ENCODE results near the gene STAC3. TPM values are rescaled to one million over a fixed set of nuclear protein-coding genes. Genes with fewer than 3 reads are reported as not detected.
"Not testable (repeated sequence)": the region's sequence is repeated elsewhere in the genome, so short reads cannot be mapped to it uniquely, and the experiment has no call there.

The STAC3 gene
- total RNA-seq, 1 donor from 2014 or later: 1.3 TPM

DNA sequence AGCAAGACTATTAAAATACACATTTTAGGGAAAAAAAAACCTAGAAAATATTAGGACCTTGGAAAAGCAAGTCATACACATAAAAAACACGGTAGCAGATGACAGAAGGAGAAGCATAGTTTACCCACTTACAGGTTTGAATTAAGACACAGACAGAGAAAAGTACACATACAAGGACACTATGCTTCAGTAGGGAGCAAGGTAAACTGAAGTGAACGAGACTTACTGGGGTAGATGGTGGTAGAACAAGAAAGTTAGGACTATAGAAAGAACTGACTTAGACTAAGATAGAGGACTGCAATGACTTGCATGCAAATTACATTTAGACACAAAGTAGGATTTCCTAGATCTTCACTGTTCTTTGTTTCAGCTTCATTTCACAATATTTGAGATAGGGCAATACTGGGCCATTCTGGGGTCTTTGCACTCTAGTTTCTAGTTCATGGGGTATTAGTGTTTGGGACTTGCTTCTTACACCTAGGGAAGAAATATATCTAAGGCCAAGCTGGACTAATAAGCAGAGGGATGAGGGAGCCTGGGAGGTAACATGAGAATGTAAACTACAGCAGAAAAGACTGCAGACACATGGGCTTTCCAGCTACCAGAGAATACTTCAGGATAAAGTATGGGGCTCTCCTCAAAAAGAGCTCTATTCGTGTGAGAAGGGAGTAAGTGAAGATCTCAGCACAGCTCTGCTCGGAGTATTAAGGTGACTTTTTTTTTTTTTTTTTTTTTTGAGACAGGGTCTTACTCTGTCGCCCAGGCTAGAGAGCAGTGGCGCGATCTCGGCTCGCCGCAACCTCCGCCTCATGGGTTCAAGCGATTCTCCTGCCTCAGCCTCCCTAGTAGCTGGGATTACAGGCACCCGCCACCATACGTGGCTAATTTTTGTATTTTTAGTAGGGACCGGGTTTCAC is 27.7 kb upstream of the STAC3 start:
- H3K4me3 Mint-ChIP-seq (ENCODE audit: unreplicated experiment): no peak overlapping the region
- H3K27ac Mint-ChIP-seq (ENCODE audit: unreplicated experiment): peak overlapping the region; percentile 54
- H3K4me1 Mint-ChIP-seq (ENCODE audit: low read depth): peaks cover 18% of the 10 kb centered on the region
- peaks cover 19% of the 10 kb centered on the region for H3K36me3 Mint-ChIP-seq (ENCODE audit: low read depth)
- no peak for DNase-seq (ENCODE audit: low spot score)
- H3K27me3 Mint-ChIP-seq (ENCODE audit: low read depth): no peaks in the 10 kb centered on the region
- H3K9me3 Mint-ChIP-seq (ENCODE audit: low read depth): no peaks in the 10 kb centered on the region
- TF ChIP-seq, protein P1, sequence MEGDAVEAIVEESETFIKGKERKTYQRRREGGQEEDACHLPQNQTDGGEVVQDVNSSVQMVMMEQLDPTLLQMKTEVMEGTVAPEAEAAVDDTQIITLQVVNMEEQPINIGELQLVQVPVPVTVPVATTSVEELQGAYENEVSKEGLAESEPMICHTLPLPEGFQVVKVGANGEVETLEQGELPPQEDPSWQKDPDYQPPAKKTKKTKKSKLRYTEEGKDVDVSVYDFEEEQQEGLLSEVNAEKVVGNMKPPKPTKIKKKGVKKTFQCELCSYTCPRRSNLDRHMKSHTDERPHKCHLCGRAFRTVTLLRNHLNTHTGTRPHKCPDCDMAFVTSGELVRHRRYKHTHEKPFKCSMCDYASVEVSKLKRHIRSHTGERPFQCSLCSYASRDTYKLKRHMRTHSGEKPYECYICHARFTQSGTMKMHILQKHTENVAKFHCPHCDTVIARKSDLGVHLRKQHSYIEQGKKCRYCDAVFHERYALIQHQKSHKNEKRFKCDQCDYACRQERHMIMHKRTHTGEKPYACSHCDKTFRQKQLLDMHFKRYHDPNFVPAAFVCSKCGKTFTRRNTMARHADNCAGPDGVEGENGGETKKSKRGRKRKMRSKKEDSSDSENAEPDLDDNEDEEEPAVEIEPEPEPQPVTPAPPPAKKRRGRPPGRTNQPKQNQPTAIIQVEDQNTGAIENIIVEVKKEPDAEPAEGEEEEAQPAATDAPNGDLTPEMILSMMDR (IDR thresholded peaks at IDR 0.05): no peak

- Mint-ChIP-seq H3K9me3 (ENCODE audit: low read depth) (no peaks in the 10 kb centered on the region), H3K27ac (ENCODE audit: unreplicated experiment) (peak overlapping the region; percentile 27), H3K27me3 (ENCODE audit: low read depth) (no peaks in the 10 kb centered on the region), H3K4me3 (ENCODE audit: unreplicated experiment) (no peak overlapping the region), H3K4me1 (ENCODE audit: low read depth) (peaks cover 34% of the 10 kb centered on the region), H3K36me3 (ENCODE audit: low read depth) (peaks cover 17% of the 10 kb centered on the region)
- TF ChIP-seq, protein P1 (IDR thresholded peaks at IDR 0.05): peak; percentile 76
- DNase-seq (ENCODE audit: low spot score): no peak
Measured at GRCh38 chr12:57276935-57277563, 26.1 kb upstream of the STAC3 start.

- H3K9me3 Mint-ChIP-seq (ENCODE audit: low read depth); H3K27ac Mint-ChIP-seq (ENCODE audit: unreplicated experiment); H3K4me3 Mint-ChIP-seq (ENCODE audit: unreplicated experiment); H3K27me3 Mint-ChIP-seq (ENCODE audit: low read depth); DNase-seq (ENCODE audit: low spot score): not testable (repeated sequence)
- H3K4me1 Mint-ChIP-seq (ENCODE audit: low read depth): peaks cover 33% of the 10 kb centered on the region
- H3K36me3 Mint-ChIP-seq (ENCODE audit: low read depth): peaks cover 15% of the 10 kb centered on the region
Measured at GRCh38 chr12:57276233-57276632, 25.2 kb upstream of the STAC3 start.

DNA sequence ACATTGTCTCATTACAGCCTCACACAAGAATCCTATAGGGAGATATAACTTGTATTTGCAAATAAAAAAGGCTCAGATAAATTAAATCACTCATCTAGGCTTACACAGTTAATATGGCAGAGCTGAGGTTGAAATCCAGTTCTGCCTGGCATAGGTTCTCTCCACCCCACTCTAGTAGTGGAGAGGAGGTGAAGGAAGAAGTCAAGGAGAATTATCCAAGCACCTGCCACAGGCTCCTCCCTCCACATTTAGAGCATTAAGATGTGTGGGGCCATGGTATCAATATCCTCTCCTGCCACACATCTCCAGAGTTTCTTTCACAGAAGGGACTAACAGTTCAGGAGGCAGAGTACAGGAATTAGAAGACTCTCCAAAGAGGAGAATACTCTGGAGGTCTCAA is 22.5 kb upstream of the STAC3 start:
- H3K4me3 Mint-ChIP-seq (ENCODE audit: unreplicated experiment): no peak overlapping the region
- no peak for DNase-seq (ENCODE audit: low spot score)
- H3K36me3 Mint-ChIP-seq (ENCODE audit: low read depth): peaks cover 19% of the 10 kb centered on the region
- no peak overlapping the region for H3K27ac Mint-ChIP-seq (ENCODE audit: unreplicated experiment)
- no peaks in the 10 kb centered on the region for H3K9me3 Mint-ChIP-seq (ENCODE audit: low read depth)
- peaks cover 16% of the 10 kb centered on the region for H3K4me1 Mint-ChIP-seq (ENCODE audit: low read depth)
- no peaks in the 10 kb centered on the region for H3K27me3 Mint-ChIP-seq (ENCODE audit: low read depth)
- TF ChIP-seq, protein P1 (IDR thresholded peaks at IDR 0.05): no peak

DNA sequence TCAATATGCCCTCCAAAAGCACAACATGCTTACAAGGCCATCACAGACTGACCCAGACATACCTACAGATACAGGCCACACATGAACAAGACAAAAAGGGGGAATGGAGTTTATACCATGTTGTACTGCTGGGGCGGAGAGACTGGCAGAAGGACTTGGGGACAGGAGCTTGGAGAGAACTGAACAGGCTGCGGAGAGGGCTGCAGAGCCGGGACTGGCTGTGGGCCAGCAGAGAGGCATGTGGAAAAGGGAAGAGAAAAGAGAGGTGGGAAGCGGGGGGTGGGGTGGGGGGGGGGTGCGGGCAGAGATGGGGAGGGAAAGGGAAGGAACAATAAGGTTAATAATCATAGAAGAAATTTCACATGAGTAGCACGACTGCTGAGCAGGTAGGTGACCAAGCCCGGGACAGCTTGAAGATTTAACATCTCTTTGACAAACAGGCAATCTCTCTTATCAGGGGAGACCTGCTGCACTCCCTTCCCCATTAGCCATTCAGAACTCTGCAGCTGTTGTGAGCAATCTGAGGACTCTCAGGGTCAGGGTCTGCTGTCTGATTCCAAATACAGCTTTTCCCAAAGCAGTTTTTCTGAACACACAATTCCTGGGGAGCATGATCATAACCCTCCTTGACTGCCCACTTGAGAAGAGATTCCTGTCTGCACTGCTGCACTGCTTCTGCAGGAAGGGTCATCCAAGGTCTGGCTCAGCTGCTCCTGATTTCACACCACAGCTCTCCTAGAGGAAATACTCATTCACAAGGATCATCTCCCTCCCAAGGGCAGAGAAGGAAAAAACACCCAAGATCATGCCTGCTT is 21.6 kb upstream of the STAC3 start:
- H3K4me1 Mint-ChIP-seq (ENCODE audit: low read depth): peaks cover 16% of the 10 kb centered on the region
- peaks cover 16% of the 10 kb centered on the region for H3K36me3 Mint-ChIP-seq (ENCODE audit: low read depth)
- no peak for DNase-seq (ENCODE audit: low spot score)

More for the DNA sequence above, 21.6 kb upstream of the STAC3 start:
- H3K9me3 Mint-ChIP-seq (ENCODE audit: low read depth): no peaks in the 10 kb centered on the region
- H3K4me3 Mint-ChIP-seq (ENCODE audit: unreplicated experiment): no peak overlapping the region
- H3K27ac Mint-ChIP-seq (ENCODE audit: unreplicated experiment): peak overlapping the region; percentile 36
- no peaks in the 10 kb centered on the region for H3K27me3 Mint-ChIP-seq (ENCODE audit: low read depth)
- TF ChIP-seq, protein P1 (IDR thresholded peaks at IDR 0.05): no peak
